ENCODE measurements around the gene LHPP.

Gene LHPP

GRCh38 chr10:124639646-124640045, 178.0 kb downstream of the LHPP start:
- Histone ChIP-seq H3K4me1 (ENCODE audit: low read depth, poor library complexity, severe bottlenecking) (peaks cover 15% of the 10 kb centered on the region), H4K20me1 (ENCODE audit: insufficient read depth) (no peaks in the 10 kb centered on the region), H3K27ac (no peak overlapping the region), H3K79me2 (ENCODE audit: insufficient read depth, low read depth) (no peaks in the 10 kb centered on the region), H3K27me3 (ENCODE audit: insufficient read depth, low read depth) (no peaks in the 10 kb centered on the region), H3K4me2 (no peak overlapping the region), H3K4me3 (IDR thresholded peaks at IDR 0.05; ENCODE audit: insufficient read depth, low read depth, low read length) (no peak overlapping the region), H3K36me3 (ENCODE audit: insufficient read depth) (0 out of 2 replicates have a peak, but pooled peaks cover 4% of the 10 kb centered on the region), H2AFZ (ENCODE audit: low read depth) (no peak overlapping the region), H3K9ac (no peak overlapping the region)
- TF ChIP-seq, protein P1, sequence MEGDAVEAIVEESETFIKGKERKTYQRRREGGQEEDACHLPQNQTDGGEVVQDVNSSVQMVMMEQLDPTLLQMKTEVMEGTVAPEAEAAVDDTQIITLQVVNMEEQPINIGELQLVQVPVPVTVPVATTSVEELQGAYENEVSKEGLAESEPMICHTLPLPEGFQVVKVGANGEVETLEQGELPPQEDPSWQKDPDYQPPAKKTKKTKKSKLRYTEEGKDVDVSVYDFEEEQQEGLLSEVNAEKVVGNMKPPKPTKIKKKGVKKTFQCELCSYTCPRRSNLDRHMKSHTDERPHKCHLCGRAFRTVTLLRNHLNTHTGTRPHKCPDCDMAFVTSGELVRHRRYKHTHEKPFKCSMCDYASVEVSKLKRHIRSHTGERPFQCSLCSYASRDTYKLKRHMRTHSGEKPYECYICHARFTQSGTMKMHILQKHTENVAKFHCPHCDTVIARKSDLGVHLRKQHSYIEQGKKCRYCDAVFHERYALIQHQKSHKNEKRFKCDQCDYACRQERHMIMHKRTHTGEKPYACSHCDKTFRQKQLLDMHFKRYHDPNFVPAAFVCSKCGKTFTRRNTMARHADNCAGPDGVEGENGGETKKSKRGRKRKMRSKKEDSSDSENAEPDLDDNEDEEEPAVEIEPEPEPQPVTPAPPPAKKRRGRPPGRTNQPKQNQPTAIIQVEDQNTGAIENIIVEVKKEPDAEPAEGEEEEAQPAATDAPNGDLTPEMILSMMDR (conservative IDR thresholded peaks at IDR 0.05; ENCODE audit: low read depth, low read length) = no peak

DNA sequence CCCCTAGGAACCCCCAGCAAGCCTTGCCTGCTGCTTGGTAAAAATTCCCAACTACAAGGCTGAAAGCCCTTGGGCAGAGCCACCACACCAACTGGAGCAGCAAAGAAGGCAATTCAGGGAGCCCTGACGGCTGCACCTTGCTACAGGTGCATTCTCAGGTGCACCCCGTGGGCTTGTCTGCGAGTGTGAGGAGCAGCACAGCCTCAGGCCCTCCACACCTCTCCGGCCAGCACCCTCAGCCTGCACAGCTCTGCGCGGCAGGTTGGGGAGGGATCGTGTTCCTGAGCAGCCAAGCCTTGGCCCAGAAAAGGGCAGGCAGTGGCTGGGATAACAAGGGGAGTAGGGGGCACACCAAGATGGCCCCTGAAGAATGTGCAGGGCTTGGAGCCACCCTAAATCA, 178.4 kb downstream of the LHPP start:
- no peak overlapping the region for H3K27ac ChIP-seq
- H2AFZ ChIP-seq (ENCODE audit: low read depth) = no peak overlapping the region
- H3K4me3 ChIP-seq (IDR thresholded peaks at IDR 0.05; ENCODE audit: insufficient read depth, low read depth, low read length) = no peak overlapping the region
- peaks cover 17% of the 10 kb centered on the region for H3K4me1 ChIP-seq (ENCODE audit: low read depth, poor library complexity, severe bottlenecking)
- TF ChIP-seq, protein P1 (conservative IDR thresholded peaks at IDR 0.05; ENCODE audit: low read depth, low read length) = no peak
- no peaks in the 10 kb centered on the region for H4K20me1 ChIP-seq (ENCODE audit: insufficient read depth)
- no peaks in the 10 kb centered on the region for H3K27me3 ChIP-seq (ENCODE audit: insufficient read depth, low read depth)
- H3K79me2 ChIP-seq (ENCODE audit: insufficient read depth, low read depth) = no peaks in the 10 kb centered on the region
- H3K9ac ChIP-seq = no peak overlapping the region
- 0 out of 2 replicates have a peak, but pooled peaks cover 4% of the 10 kb centered on the region for H3K36me3 ChIP-seq (ENCODE audit: insufficient read depth)
- H3K4me2 ChIP-seq = no peak overlapping the region

DNA sequence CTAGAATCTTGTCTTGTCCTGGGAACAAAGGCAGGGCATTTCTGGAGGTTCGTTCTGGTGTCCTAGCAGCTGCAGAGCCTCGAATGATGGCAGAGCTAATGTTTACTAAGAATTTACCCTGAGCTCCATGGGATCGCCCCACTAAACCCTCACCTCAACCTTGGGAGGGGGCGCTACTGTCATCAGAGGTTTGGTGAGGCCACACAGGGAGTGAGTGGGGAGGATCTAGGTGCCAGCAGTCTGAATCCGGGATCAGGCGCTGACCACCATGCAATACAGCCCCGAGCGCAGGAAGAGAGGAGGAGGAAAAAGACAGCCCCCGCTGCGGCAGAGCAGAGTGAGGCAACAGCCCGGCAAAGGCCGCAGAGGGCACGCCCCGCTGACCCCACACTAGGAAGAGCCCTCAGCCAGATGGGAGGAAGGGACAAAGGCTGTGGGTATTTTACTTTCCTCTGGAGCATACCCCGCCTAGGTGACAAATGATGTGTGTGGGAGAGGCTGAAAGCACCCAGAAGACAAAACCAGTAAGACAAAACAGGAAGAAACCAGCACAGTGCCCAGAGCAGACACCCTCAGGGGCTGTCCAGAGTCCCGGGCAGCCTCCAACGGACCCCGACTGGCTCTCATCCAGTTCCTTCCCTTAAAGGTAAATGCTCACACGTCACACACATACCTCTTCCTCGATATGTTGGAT, 179.1 kb downstream of the LHPP start:
- no peak overlapping the region for H2AFZ ChIP-seq (ENCODE audit: low read depth)

DNA sequence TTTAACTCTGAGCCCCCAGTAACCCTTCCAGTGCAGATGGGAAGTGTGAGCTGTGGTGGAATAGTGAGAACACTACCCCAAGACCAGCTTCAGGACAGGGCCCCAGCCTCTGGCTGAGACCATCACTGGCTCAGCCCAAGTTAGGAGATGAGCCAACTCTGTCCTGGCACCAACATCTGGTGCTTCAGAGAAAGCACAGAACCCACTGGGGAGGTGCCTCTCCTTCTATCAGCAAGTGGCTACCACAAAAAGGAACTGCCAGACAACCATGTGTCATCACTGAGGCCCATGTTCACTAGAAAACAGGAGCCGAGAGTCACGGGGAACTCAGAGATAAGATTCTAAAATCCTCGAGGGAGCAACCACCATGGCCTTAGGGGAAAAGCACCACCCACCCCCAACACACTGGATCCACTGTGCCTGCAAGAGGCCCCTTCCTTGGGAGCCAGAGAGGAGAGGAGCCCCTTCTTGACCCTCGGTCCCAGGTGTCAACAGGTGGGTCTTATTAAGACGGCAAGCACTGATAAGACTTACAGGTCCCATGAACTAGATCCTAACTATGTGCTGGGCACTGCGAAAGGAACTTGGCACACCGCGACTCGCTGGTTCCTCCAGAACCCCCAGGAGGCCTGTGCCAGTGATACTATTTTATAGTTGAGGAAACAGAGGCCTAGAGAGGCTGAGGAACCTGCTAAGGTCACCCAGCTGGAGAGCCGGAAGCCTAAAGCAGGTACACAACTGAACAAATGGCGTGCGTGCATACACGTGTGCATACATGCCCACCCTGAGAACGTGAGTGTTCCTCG, 179.9 kb downstream of the LHPP start:
- H3K9ac ChIP-seq = no peak overlapping the region
- peak overlapping the region; percentile 6; the same call in 1 of the 2 replicates for H3K4me2 ChIP-seq

More for the DNA sequence above, 179.1 kb downstream of the LHPP start:
- Histone ChIP-seq H3K4me2 (peak overlapping the region; percentile 6; the same call in 1 of the 2 replicates), H3K36me3 (ENCODE audit: insufficient read depth) (0 out of 2 replicates have a peak, but pooled peaks cover 4% of the 10 kb centered on the region), H4K20me1 (ENCODE audit: insufficient read depth) (no peaks in the 10 kb centered on the region), H3K4me1 (ENCODE audit: low read depth, poor library complexity, severe bottlenecking) (peaks cover 21% of the 10 kb centered on the region), H3K9ac (no peak overlapping the region), H3K4me3 (IDR thresholded peaks at IDR 0.05; ENCODE audit: insufficient read depth, low read depth, low read length) (no peak overlapping the region), H3K79me2 (ENCODE audit: insufficient read depth, low read depth) (no peaks in the 10 kb centered on the region), H3K27ac (peak overlapping the region; percentile 41; the same call in 1 of the 2 replicates), H3K27me3 (ENCODE audit: insufficient read depth, low read depth) (no peaks in the 10 kb centered on the region)
- TF ChIP-seq, protein P1 (conservative IDR thresholded peaks at IDR 0.05; ENCODE audit: low read depth, low read length) = no peak

More for the DNA sequence above, 179.9 kb downstream of the LHPP start:
- no peaks in the 10 kb centered on the region for H3K79me2 ChIP-seq (ENCODE audit: insufficient read depth, low read depth)
- no peak overlapping the region for H2AFZ ChIP-seq (ENCODE audit: low read depth)
- H3K27me3 ChIP-seq (ENCODE audit: insufficient read depth, low read depth) = no peaks in the 10 kb centered on the region
- H3K4me3 ChIP-seq (IDR thresholded peaks at IDR 0.05; ENCODE audit: insufficient read depth, low read depth, low read length) = no peak overlapping the region
- no peaks in the 10 kb centered on the region for H4K20me1 ChIP-seq (ENCODE audit: insufficient read depth)
- H3K36me3 ChIP-seq (ENCODE audit: insufficient read depth) = 0 out of 2 replicates have a peak, but pooled peaks cover 4% of the 10 kb centered on the region
- H3K27ac ChIP-seq = peak overlapping the region; percentile 41; the same call in 1 of the 2 replicates
- TF ChIP-seq, protein P1 (conservative IDR thresholded peaks at IDR 0.05; ENCODE audit: low read depth, low read length) = no peak
- H3K4me1 ChIP-seq (ENCODE audit: low read depth, poor library complexity, severe bottlenecking) = peaks cover 26% of the 10 kb centered on the region
